ENCODE data around the gene RNF150.
"Not testable (repeated sequence)": the region's sequence is repeated elsewhere in the genome, so short reads cannot be mapped to it uniquely, and the experiment has no call there.

RNF150 gene

DNA sequence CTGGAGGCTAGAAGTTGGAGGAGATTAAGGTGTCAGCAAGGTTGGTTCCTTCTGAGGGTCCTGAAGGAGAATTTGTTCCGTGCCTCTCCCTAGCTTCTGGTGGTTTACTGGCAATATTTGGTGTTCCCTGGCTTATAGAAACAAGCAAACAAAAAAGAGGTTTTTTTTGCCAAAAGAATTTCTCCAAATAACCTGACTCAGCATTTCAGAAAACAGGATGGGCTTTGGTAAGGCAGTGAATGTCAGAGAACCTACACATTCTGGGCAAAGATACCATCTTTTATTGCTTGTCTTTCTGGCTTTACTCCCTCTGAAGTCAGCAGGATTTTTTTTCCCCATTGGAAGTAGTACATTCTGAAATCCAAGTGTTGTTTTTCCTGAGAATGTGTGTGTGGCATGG lies 283.7 kb downstream of the RNF150 start:
- no peak for TF ChIP-seq POLR2A (IDR thresholded peaks at IDR 0.05; ENCODE audit: low read depth, low read length)
- no peak for TF ChIP-seq POLR2AphosphoS5 (IDR thresholded peaks at IDR 0.05; ENCODE audit: low read depth, low read length)
- no peak for TF ChIP-seq TAF1 (IDR thresholded peaks at IDR 0.05; ENCODE audit: borderline replicate concordance, low read depth, low read length)
- FAIRE-seq, result no peak
- no peak for DNase-seq (ENCODE audit: insufficient read length)

DNA sequence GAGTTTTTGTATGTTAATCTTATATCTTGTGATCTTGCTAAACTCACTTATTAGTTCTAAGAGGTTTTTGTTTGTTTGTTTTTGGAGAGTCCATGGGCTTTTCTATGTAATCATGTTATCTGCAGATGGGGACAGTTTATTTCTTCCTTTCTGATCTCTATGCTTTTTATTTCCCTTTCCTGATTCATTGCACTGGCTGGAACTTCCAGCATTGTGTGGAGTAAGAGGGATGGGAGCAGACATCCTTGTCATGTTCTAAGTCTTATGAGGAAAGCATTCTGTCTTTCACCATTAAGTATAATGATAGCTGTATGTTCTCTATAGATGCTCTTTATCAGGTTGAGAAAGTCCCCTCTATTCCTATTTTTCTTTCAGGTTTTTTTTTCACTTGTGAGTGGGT lies 286.5 kb downstream of the RNF150 start:
- FAIRE-seq, result no peak
- TF ChIP-seq POLR2AphosphoS5 (IDR thresholded peaks at IDR 0.05; ENCODE audit: low read depth, low read length) (no peak), POLR2A (IDR thresholded peaks at IDR 0.05; ENCODE audit: low read depth, low read length) (no peak), TAF1 (IDR thresholded peaks at IDR 0.05; ENCODE audit: borderline replicate concordance, low read depth, low read length) (no peak)
- DNase-seq (ENCODE audit: insufficient read length), result no peak

DNA sequence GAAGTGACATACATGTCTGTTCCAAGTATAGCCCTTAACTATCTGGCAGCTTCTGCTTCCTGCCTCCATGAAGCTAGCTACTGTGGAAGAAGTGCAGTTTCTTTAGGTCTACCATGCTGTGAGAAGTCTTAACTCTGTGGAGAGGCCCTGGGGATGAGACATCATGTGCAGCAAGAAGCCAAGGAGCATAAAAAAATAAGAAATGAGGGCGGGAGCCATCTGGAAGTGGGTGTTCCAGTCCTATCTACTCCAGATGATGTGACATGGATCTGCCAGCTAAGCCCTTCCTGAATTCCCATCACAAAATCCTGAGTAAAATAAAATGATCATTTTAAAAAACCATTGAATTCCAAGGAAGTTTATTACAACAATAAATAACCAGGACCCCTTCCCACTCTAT lies 289.2 kb downstream of the RNF150 start:
- FAIRE-seq, result no peak
- TF ChIP-seq TAF1 (IDR thresholded peaks at IDR 0.05; ENCODE audit: borderline replicate concordance, low read depth, low read length), result no peak
- TF ChIP-seq POLR2A (IDR thresholded peaks at IDR 0.05; ENCODE audit: low read depth, low read length), result no peak
- no peak for TF ChIP-seq POLR2AphosphoS5 (IDR thresholded peaks at IDR 0.05; ENCODE audit: low read depth, low read length)

DNA sequence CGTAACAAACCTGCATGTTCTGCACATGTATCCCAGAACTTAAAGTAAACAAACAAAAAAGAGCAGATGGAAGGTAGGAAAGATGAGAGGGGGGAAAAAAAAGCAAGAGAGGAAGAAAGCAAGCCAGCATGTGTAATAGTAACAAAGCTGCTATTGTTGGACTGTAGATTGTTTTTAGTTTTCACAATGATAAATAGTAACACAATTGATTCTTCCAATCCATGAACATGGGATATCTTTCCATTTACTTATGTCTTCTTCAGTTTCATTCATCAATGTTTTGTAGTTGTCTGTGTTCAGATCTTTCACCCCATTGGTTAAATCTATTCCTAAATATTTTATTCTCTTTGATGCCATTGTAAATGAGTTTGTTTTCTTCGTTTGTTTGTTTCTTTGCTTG lies 292.1 kb downstream of the RNF150 start:
- FAIRE-seq, result no peak
- TF ChIP-seq POLR2A (IDR thresholded peaks at IDR 0.05; ENCODE audit: low read depth, low read length) (no peak), TAF1 (IDR thresholded peaks at IDR 0.05; ENCODE audit: borderline replicate concordance, low read depth, low read length) (no peak), POLR2AphosphoS5 (IDR thresholded peaks at IDR 0.05; ENCODE audit: low read depth, low read length) (no peak)
- no peak for DNase-seq (ENCODE audit: insufficient read length)

More for the DNA sequence above, 289.2 kb downstream of the RNF150 start:
- DNase-seq (ENCODE audit: insufficient read length), result no peak

DNA sequence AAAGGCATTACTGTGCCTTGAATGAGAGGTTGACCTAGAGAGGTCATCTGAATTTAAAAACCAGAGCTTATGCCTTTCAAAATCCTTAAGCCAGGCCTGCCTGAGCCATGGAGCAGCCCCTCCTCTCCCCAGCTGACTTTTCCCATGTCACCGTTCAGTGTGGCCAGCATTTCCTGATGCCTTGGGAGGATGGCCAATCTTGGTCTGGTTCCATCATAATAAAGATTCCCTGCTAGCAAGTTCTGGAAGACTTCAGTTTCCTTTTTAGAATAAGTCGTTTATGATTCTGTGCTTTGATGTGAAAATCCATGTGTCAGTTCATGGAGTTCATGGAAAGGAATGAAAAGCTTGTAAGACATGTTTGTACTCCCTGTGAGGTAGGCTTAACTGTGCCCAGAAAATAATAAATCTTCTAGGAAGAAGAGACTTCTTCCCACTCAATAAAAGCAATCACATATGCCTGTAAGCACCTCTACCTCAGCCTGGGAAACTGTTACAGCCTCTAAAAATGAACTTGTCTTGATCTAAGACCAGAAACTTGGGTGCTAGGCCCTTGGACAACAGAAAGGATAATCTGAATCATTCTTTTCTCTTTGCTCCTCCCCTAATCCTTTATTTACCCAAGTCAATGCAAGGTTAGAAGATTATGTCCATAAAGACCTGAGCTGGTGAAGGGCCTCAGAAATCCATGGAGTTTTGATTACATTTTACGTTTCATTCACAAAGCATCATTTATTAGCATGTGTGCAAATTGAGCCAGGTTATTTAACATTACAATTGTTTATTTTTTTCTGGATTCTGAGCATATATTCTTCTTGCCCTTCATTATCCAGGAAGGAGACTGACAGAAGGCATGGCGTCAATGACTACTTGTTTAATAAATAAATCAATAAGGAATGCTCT lies 293.1 kb downstream of the RNF150 start:
- no peak for DNase-seq (ENCODE audit: insufficient read length)
- FAIRE-seq, result no peak
- TF ChIP-seq TAF1 (IDR thresholded peaks at IDR 0.05; ENCODE audit: borderline replicate concordance, low read depth, low read length), result no peak
- TF ChIP-seq POLR2A (IDR thresholded peaks at IDR 0.05; ENCODE audit: low read depth, low read length), result no peak
- no peak for TF ChIP-seq POLR2AphosphoS5 (IDR thresholded peaks at IDR 0.05; ENCODE audit: low read depth, low read length)

DNA sequence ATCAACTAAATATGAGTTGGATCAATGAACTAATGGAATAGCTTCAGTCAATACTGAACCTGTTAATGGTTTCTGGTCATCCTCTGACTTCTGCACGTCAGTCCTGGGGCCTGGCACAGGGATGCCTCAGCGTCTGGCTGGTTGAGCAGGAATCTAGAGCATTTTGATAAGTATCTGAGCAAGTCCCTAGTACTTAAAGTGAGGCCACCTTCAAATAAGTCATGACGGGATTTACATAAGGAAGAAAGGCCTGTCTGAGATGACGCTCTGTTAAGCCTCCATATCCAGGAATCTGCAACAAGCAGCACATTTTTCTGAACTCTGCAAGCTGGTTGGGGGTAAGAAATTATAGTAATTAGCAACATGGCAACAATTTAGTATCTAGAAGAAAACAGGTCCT lies 293.9 kb downstream of the RNF150 start:
- no peak for TF ChIP-seq TAF1 (IDR thresholded peaks at IDR 0.05; ENCODE audit: borderline replicate concordance, low read depth, low read length)
- no peak for TF ChIP-seq POLR2AphosphoS5 (IDR thresholded peaks at IDR 0.05; ENCODE audit: low read depth, low read length)
- TF ChIP-seq POLR2A (IDR thresholded peaks at IDR 0.05; ENCODE audit: low read depth, low read length), result no peak
- DNase-seq (ENCODE audit: insufficient read length), result no peak
- no peak for FAIRE-seq

DNA sequence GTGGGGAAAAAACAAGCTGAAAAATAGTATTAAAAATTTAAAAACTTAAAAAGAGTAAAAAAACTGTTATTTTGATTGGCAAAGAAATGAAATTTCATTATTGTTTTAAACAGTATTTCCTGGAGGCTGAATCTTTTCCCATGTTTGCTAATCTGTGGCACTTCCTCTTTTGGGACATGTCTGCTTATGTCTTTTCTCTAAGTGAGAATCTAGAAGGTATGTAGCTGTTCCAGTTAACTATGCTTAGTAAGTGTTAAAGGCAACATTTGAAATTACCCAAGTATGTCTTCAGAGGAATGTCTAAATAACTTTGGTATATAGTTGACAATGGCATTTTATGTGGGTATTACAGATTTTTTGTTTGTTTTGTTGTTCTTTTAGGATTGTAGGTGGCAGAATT lies 295.5 kb downstream of the RNF150 start:
- DNase-seq (ENCODE audit: insufficient read length) (no peak), FAIRE-seq (no peak)
- TF ChIP-seq POLR2A (IDR thresholded peaks at IDR 0.05; ENCODE audit: low read depth, low read length) (no peak), POLR2AphosphoS5 (IDR thresholded peaks at IDR 0.05; ENCODE audit: low read depth, low read length) (no peak), TAF1 (IDR thresholded peaks at IDR 0.05; ENCODE audit: borderline replicate concordance, low read depth, low read length) (no peak)

DNA sequence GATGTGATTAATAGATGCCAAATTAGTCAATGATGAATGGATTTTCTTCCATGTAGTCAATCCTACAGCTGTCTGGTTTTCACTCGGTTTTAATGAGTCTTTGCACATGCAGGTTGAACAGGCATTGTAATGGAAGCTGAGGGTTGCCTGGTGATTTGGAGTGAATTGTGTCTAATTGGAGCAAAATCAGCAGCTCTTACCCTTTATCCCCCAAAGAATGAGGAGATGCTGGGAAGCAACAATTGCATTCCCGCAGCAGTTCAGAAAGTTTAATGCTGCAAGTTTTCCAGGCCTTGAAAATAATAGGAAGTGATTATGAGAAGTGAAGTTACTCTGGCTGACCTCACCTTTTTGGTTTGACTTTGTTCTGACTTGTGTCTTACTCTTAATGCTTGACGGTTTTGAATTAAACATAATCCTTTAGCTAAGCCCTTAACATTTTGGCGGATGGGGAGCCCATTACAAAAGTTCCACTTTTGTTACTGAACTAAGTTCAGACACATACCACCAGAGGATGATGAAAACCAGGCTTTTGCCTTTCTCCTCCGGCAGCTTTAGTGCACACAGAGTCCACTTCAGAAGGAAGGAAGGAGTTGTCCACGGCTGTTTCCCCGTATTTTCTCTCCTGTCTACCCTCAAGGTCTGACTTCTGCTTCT lies 298.3 kb downstream of the RNF150 start:
- TF ChIP-seq POLR2AphosphoS5 (IDR thresholded peaks at IDR 0.05; ENCODE audit: low read depth, low read length) (no peak), POLR2A (IDR thresholded peaks at IDR 0.05; ENCODE audit: low read depth, low read length) (no peak), TAF1 (IDR thresholded peaks at IDR 0.05; ENCODE audit: borderline replicate concordance, low read depth, low read length) (no peak)
- no peak for DNase-seq (ENCODE audit: insufficient read length)
- no peak for FAIRE-seq

DNA sequence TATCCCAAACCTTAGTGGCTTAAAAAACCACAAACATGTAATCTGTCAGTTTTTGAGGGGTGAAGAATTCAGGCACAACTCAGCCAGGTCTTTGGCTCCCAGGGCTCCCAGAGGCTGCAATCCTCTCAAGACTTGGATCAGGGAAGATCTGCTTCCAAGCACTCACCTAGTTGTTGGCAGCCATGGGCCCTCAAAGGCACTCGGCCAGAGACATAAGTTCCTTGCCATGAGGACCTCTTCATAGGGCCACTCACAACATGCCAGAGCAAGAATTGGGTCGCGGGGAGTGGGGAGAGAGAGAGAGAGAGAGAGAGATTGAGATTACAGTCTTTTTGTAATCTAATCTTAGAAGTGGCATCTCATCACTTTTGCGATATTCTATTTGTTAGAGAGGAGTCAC lies 300.0 kb downstream of the RNF150 start:
- TF ChIP-seq POLR2A (IDR thresholded peaks at IDR 0.05; ENCODE audit: low read depth, low read length) (no peak), POLR2AphosphoS5 (IDR thresholded peaks at IDR 0.05; ENCODE audit: low read depth, low read length) (no peak), TAF1 (IDR thresholded peaks at IDR 0.05; ENCODE audit: borderline replicate concordance, low read depth, low read length) (no peak)
- no peak for DNase-seq (ENCODE audit: insufficient read length)
- no peak for FAIRE-seq

DNA sequence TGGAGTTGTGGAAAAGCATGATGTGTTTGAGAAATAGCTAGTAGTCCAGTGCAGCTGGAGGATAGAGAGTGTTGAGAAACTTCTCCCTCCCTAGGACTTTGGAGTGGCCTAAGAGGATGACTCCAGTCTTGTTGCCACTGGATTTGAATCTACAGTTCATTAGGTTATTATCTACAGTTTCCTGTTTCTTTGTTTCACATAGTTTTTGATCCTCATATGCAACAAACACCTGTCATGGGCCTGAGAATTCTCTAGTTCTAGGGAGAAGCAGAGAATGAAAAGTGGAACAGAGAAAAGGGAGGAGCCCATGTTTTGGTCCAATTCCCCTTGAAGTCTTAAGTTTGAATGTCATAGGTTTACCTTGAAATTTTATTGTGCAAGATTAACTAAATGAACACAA lies 303.4 kb downstream of the RNF150 start:
- no peak for DNase-seq (ENCODE audit: insufficient read length)
- peak; percentile 79 for FAIRE-seq
- TF ChIP-seq POLR2A (IDR thresholded peaks at IDR 0.05; ENCODE audit: low read depth, low read length), result no peak
- TF ChIP-seq TAF1 (IDR thresholded peaks at IDR 0.05; ENCODE audit: borderline replicate concordance, low read depth, low read length), result no peak
- no peak for TF ChIP-seq POLR2AphosphoS5 (IDR thresholded peaks at IDR 0.05; ENCODE audit: low read depth, low read length)

DNA sequence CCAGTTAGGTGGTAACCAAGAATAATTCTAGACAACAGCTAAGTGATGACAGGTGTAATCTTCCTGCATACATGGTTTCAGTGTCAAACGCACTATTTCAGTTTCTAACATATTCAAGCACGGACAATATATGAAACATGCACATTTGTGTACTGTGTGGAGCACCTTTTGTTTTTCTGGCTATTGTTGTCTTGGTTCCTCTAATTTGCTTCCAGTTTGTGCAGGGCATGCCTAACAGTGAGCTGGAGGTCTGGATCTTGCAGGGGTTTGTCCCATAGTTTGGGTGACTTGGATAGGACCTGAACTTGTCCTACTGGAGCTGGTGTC lies 306.6 kb downstream of the RNF150 start:
- FAIRE-seq (no peak), DNase-seq (ENCODE audit: insufficient read length) (no peak)
- TF ChIP-seq POLR2A (IDR thresholded peaks at IDR 0.05; ENCODE audit: low read depth, low read length), result no peak
- TF ChIP-seq TAF1 (IDR thresholded peaks at IDR 0.05; ENCODE audit: borderline replicate concordance, low read depth, low read length), result no peak

DNA sequence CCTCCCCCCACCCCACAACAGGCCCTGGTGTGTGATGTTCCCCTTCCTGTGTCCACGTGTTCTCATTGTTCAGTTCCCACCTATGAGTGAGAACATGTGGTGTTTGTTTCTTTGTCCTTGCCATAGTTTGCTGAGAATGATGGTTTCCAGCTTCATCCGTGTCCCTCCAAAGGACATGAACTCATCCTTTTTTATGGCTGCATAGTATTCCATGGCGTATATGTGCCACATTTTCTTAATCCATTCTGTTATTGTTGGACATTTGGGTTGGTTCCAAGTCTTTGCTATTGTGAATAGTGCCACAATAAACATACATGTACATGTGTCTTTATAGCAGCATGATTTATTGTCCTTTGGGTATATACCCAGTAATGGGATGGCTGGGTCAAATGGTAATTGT lies 312.7 kb downstream of the RNF150 start:
- not testable (repeated sequence) for DNase-seq (ENCODE audit: insufficient read length); FAIRE-seq

All from GM12892 (cell line).